Colonic mucosa (tissue), 4 donors: ENCODE data around the gene SIPA1L3. TPM values are rescaled to one million over a fixed set of nuclear protein-coding genes. Genes with fewer than 3 reads are reported as not detected.

Experiments
- DNase-seq: peaks from one replicate; pipeline ENCODE4 v3.0.0-alpha.2; 2020
- H3K27ac ChIP-seq: fragments of 200-600 bp; one replicate; pipeline ENCODE4 v1.8.0; 2021
- H3K27me3 ChIP-seq: fragments of 200-600 bp; one replicate; pipeline ENCODE4 v1.8.0; 2021
- H3K36me3 ChIP-seq: fragments of 200-600 bp; one replicate; pipeline ENCODE4 v1.8.0; 2021
- H3K4me1 ChIP-seq: fragments of 200-600 bp; one replicate; pipeline ENCODE4 v1.8.0; 2021; ENCODE audit warnings: mild to moderate bottlenecking
- H3K4me3 ChIP-seq: fragments of 200-600 bp; one replicate; pipeline ENCODE4 v1.8.0; 2021
- H3K9ac ChIP-seq, 2 donors: one replicate each; pipeline ENCODE4 v1.7.0; 2013; ENCODE audit warnings: control low read depth in 2 of 2, low read depth in 2 of 2, low read length in 2 of 2
- H3K9me3 ChIP-seq: fragments of 200-600 bp; one replicate; pipeline ENCODE4 v1.8.0; 2021
- intact Hi-C: fragments of 100-400 bp; cut with DNase I; formaldehyde crosslinking; loops from one replicate; pipeline ENCODE4 v1.14.1; 2022
- total RNA-seq, 2 donors: library from RNA; stranded (reverse); fragmentation: NEBNext Ultra II Directional in 1 of 2; extraction: Animal tissue kit (Norgen Biotek cat#: 25700) in 1 of 2; gene quantifications; one replicate each; pipeline ENCODE4 v1.2.1, GENCODE V29; 2021
- TF ChIP-seq, protein P1 (sequence below): fragments of 200-600 bp; IDR thresholded peaks from one replicate; pipeline ENCODE4 v1.8.0; 2022; ENCODE audit warnings: antibody characterized with exemption, mild to moderate bottlenecking
- donor health status: healthy.
- donor health status: DM: no; HTN: no; CAD: no.
- donor health status: DM: no; HTN: no; CAD: no.

SIPA1L3 gene
- total RNA-seq, 2 donors from 2014 or later, result 98.6 to 113 TPM

- TF ChIP-seq, protein P1, sequence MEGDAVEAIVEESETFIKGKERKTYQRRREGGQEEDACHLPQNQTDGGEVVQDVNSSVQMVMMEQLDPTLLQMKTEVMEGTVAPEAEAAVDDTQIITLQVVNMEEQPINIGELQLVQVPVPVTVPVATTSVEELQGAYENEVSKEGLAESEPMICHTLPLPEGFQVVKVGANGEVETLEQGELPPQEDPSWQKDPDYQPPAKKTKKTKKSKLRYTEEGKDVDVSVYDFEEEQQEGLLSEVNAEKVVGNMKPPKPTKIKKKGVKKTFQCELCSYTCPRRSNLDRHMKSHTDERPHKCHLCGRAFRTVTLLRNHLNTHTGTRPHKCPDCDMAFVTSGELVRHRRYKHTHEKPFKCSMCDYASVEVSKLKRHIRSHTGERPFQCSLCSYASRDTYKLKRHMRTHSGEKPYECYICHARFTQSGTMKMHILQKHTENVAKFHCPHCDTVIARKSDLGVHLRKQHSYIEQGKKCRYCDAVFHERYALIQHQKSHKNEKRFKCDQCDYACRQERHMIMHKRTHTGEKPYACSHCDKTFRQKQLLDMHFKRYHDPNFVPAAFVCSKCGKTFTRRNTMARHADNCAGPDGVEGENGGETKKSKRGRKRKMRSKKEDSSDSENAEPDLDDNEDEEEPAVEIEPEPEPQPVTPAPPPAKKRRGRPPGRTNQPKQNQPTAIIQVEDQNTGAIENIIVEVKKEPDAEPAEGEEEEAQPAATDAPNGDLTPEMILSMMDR, result no peak
- Histone ChIP-seq H3K9me3 (no peaks in the 10 kb centered on the region), H3K27ac (no peak overlapping the region), H3K9ac (no peak overlapping the region), H3K4me1 (no peaks in the 10 kb centered on the region), H3K27me3 (no peaks in the 10 kb centered on the region), H3K4me3 (no peak overlapping the region), H3K36me3 (peaks cover 4% of the 10 kb centered on the region)
- DNase-seq, result no peak
- intact Hi-C loops, result no loop called here
Measured at GRCh38 chr19:38155453-38155852, 248.4 kb downstream of the SIPA1L3 start.

GRCh38 chr19:38158730-38159129 is 251.7 kb downstream of the SIPA1L3 start:
- H3K4me1 ChIP-seq, result no peaks in the 10 kb centered on the region
- H3K27me3 ChIP-seq, result no peaks in the 10 kb centered on the region
- no peaks in the 10 kb centered on the region for H3K9me3 ChIP-seq
- no peak overlapping the region for H3K4me3 ChIP-seq
- TF ChIP-seq, protein P1, result no peak
- no peak overlapping the region for H3K9ac ChIP-seq
- DNase-seq, result no peak
- peaks cover 3% of the 10 kb centered on the region for H3K36me3 ChIP-seq
- no peak overlapping the region for H3K27ac ChIP-seq
- intact Hi-C loops, result no loop called here

- H3K27ac ChIP-seq, result no peak overlapping the region
- H3K36me3 ChIP-seq, result peaks cover 6% of the 10 kb centered on the region
- TF ChIP-seq, protein P1, result no peak
- DNase-seq, result no peak
- intact Hi-C loops, result no loop called here
- no peak overlapping the region for H3K9ac ChIP-seq
- H3K9me3 ChIP-seq, result no peaks in the 10 kb centered on the region
- H3K4me1 ChIP-seq, result no peaks in the 10 kb centered on the region
- H3K27me3 ChIP-seq, result no peaks in the 10 kb centered on the region
- H3K4me3 ChIP-seq, result no peak overlapping the region
Measured at GRCh38 chr19:38162094-38162493, 255.1 kb downstream of the SIPA1L3 start.

DNA sequence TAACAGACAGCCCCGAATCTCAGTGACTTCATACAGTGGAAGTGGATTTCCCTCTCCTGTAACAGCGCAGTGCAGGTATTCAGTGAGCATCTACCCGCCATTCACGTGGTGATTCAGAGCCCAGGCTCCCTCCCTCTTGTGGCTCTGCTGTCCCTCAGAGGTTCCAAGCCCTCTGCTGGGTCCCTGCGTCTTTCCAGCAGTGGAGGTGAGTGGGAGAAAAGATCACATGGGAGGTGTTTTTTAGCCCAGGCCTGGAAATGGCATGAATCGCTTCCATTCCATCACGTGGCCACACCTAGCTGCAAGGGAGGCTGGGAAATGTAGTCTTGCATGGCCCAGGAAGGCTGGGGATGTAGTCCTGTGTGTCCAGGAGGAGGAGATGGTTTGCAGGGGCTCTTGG is 255.6 kb downstream of the SIPA1L3 start:
- no peaks in the 10 kb centered on the region for H3K27me3 ChIP-seq
- H3K4me1 ChIP-seq, result no peaks in the 10 kb centered on the region
- no peak for DNase-seq
- no peak overlapping the region for H3K4me3 ChIP-seq
- H3K9me3 ChIP-seq, result no peaks in the 10 kb centered on the region
- TF ChIP-seq, protein P1, result no peak
- peaks cover 6% of the 10 kb centered on the region for H3K36me3 ChIP-seq
- no peak overlapping the region for H3K27ac ChIP-seq
- H3K9ac ChIP-seq, result no peak overlapping the region
- intact Hi-C loops, result no loop called here

- DNase-seq, result no peak
- H3K9ac ChIP-seq, result no peak overlapping the region
- no peak overlapping the region for H3K27ac ChIP-seq
- intact Hi-C loops, result no loop called here
- no peaks in the 10 kb centered on the region for H3K4me1 ChIP-seq
- no peak overlapping the region for H3K4me3 ChIP-seq
- H3K36me3 ChIP-seq, result peaks cover 6% of the 10 kb centered on the region
- TF ChIP-seq, protein P1, result no peak
- no peaks in the 10 kb centered on the region for H3K27me3 ChIP-seq
- no peaks in the 10 kb centered on the region for H3K9me3 ChIP-seq
Measured at GRCh38 chr19:38163419-38164290, 256.6 kb downstream of the SIPA1L3 start.
